Skin of body (tissue), 2 donors: ENCODE measurements around the gene FLYWCH2. TPM values are rescaled to one million over a fixed set of nuclear protein-coding genes. Genes with fewer than 3 reads are reported as not detected.
A peak's percentile ranks its signal among the peaks of the same experiment; 100 is the strongest.
"Not testable (repeated sequence)": the region's sequence is repeated elsewhere in the genome, so short reads cannot be mapped to it uniquely, and the experiment has no call there.

ENCODE experiments used
- DNase-seq: peaks from one replicate; lab custom pipeline; 2025; lab: John Stamatoyannopoulos, UW
- total RNA-seq: library from RNA; depleted of rRNA; stranded (reverse); fragments of >200 nt; gene quantifications from one replicate; pipeline ENCODE4 v1.2.3, GENCODE V29; 2014

The FLYWCH2 gene
- total RNA-seq, 1 donor from 2014 or later, result 17.4 TPM

DNA sequence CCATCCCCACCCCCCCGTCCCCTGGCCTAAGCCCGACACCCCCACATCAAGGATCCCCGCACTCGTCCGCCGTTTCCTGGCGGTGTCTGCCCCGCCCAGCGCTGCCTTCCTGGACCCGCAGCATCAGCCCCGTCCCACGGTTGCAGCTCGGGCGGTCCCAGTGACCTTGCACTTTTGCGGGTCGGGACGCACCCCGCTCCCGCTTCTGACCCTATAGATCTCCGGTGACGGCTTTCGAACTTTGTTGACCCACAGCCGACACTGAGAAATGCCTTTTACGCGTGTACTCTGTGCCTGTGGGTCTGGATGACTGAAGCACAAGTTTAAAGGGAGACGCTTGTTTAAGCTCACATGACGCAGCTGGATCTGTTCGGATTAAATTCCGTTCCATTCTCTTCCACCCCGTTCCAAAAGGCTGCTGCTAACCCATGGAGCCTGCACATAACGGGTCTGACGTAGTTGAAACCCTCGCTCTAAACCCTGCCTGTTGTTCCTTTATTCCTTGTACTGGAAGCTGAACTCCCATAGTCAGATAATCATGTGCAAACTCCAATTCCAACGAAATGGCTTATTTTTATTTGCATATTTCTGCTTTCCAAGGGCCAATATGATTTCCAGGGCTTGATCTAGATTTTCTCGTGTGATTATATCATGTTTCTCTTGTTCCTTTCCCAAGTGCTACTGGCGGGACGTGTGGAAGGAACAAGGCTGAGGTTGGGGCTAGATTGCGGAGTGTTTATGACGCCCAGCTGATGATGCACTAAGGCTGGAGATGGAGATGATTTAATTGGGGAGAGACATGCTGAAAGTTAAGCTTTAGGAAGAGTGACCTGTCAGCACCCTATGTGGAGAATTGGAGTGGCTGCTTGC is 29.6 kb downstream of the FLYWCH2 start:
- DNase-seq, result peak; percentile 76

DNA sequence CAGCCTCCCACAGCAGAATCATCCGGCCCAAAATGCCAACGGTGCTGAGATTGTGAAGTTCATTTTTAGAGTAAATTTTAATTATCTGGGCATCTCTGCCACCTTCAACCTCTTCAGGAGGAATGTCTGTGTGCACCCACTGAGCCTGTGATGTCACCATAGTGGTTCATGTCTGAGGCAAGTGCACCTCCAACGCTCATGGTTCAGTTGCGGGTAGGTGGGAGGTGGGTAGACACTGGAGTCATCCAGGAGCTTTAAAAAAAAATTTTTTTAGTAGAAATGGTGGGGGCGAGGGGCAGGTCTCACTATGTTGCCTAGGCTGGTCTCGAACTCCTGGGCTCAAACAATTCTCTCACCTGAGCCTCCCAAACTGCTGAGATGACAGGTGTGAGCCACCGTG is 30.6 kb downstream of the FLYWCH2 start:
- no peak for DNase-seq

DNA sequence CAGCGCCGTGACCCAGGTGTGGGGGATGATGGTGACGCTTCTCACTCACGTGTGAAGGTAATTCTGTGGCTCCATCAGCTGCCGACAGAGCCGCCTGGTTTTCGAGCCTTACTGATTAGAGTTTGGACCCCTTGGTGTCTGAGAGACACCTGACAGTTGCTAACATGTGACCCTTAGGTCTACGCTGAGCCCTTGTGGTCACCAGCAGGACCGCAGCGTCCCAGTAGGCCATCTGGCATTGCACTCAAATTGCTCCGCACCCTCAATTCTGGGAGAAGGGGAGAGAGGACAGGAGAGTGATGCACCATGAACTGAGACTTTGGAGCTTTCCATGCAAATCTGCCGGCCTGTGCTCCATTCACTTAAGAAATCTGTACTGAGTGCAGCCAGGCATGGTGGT is 31.2 kb downstream of the FLYWCH2 start:
- DNase-seq, result no peak

DNA sequence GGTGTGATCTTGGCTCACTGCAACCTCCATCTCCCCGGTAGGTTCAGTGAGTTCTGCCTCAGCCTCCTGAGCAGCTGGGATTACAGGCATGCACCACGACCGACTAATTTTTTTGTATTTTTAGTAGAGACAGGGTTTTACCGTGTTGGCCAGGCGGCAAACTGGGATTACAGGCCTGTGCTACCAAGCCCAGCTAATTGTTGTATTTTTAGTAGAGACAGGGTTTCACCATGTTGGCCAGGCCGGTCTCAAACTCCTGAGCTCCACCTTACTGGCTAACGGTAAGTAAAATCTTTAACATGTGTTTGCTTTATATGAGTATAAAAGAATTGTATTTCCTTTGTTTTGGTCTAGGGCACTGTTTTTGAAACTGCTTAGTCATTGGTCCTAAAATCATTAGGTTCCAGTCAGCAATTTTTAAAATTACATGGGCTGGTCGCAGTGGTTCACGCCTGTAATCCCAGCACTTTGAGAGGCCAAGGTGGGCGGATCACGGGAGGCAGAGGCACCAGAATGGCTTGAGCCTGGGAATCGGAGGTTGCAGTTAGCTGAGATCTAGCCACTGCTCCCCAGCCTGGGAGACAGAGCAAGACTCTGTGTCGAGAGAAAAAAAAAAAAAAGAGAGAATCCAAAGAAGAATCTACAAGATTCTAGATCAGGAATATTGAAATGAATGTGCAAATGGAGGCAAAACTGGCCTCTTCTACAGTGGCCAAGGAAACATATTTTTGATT is 32.3 kb downstream of the FLYWCH2 start:
- no peak for DNase-seq

DNA sequence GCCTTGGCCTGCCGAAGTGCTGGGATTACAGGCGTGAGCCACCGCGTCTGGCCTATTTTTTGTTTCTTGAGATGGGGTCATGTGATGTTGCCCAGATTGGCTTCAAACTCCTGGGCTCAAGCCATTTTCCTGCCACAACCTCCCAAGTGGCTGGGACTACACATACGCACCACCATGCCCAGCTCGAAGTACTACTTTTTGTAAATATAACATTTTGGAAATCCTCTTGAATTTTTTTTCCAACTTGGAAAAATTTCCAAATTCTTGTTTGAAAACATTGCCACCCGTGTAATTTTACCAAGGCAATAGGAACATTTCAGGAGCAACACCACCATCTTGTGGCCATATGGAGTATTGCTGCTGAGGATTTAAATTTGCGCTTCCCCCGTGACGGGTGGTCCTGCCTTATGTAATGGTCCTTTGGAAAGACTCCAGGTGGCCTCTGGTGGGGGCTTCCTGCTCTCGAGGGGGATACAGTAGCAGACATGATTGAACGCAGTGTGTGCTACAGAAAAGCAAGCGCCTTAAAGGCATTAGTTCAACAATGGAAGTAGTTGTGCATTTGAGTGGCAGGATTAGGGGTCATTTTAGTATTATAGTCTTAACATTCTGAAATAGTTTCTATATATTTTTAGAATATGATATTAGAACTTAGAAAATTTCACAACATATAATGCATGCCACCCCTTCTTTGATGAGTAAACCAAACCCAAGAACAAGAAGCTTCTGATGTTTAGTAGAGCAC is 36.7 kb downstream of the FLYWCH2 start:
- DNase-seq, result peak; percentile 18

DNA sequence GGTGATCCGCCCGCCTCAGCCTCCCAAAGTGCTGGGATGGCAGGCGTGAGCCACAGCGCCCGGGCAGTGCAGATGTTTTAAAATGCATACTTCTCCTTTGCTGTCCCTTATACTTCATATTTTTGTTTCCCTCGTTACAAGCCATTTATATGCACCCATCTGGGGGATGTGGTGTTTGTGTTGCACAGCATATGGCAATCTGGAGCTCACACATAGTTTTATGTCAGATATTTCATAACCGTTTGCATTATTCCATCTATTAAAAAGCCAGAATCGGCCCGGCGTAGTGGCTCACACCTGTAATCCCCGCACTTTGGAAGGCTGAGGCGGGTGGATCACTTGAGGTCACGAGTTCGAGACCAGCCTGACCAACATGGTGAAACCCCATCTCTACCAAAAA is 40.5 kb downstream of the FLYWCH2 start:
- DNase-seq, result no peak

DNA sequence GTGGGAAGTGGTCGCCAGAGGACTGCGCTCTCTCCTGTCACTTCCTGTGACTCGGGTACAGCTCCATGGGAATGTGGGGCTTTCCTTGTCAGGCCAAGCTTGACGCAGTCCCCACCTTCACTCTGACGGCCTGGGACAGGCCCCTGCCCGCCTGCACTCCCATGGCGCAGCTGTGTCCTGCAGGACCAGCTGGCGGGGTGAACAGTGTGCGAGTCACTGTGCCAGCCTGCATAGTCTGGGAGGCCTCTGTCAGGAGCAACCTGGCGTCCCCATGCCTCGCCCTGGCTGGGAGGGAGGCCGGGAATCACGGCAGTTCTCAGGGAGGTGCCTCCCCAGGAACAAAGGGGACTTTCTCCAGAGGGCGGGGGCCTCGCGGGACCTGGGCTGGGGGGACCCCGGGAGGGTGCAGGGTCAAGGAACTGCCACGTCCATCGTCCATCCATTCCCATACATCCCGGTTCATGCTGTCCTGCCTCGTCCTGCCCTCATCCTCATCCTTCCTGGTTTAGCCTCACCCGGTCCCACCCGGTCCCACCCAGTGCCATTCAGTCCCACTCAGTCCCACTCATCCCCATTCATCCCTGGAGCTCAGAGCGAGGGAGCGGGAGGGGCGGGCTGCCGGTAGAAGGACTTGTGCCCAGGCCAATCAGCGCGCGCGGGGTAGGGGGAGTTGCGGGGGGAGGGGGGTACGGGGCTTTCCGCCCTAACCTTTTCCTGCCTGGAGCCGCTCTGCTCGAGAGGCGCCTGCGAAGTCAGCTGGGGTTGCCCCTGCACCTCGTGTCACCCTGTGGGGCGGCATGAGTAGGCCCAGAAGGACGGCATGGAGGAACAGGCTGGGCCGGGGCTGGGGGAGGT is 42.1 kb downstream of the FLYWCH2 start:
- no peak for DNase-seq

DNA sequence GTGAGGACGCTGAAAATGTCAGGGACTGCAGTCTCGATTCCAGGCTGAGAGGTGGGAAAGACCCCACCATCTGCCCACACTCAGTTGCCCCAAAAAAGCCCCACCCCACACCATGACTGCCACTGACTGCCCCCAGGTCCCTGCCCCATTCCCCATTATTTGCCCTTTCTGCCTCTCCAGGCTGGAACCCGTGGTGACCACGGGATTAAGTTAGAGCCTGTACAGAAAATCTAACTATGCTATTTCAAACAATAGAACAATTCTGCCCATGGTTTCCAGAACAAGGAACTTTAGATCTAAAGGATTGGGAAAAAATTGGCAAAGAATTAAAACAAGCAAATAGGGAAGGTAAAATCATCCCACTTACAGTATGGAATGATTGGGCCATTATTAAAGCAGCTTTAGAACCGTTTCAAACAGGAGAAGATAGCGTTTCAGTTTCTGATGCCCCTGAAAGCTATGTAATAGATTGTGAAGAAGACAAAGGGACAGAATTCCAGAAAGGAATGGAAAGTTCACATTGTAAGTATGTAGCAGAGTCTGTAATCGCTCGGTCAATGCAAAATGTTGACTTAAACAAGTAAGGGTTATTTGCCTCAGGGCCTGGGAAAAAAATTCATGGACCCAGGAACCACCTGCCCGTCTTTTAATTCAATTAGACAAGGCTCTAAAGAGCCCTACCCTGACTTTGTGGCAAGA is 43.1 kb downstream of the FLYWCH2 start:
- no peak for DNase-seq

DNA sequence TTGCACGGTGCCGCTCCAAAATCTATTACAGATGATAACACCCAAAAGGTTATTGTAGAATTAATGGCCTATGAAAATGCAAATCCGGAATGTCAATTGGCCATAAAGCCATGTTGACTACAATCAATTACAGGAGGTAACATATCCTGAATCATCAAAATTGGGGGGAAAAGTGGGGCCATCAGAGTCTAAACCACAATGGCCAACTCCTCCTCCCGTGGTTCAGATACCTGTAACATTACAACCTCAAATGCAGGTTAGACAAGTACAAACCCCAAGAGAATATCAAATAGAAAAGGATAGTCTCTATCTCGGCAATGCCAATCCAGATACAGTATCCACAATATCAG is 43.6 kb downstream of the FLYWCH2 start:
- no peak for DNase-seq

DNA sequence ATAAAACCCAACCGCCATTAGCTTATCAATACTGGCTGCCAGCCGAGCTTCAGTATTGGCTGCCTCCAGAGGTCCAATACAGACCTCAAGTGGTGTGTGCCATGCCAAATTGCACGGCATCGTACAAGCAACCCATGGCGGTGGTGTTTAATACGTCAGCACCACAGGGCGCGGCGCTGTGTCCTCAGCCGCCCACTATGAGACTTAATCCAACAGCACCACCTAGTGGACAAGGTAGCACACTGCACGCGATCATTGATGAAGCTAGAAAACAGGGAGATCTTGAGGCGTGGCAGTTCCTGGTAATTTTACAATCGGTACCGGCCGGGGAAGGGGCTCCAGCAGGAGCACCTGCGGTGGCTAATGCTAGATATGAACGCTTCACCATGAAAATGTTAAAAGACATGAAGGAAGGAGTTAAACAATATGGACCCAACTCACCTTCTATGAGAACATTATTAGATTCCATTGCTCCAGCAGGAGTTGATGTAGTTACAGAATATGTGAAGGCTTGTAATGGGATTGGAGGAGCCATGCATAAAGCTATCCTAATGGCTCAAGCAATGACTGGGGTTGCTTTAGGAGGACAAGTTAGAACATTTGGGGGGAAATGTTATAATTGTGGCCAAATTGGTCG is 44.1 kb downstream of the FLYWCH2 start:
- peak; percentile 76 for DNase-seq

DNA sequence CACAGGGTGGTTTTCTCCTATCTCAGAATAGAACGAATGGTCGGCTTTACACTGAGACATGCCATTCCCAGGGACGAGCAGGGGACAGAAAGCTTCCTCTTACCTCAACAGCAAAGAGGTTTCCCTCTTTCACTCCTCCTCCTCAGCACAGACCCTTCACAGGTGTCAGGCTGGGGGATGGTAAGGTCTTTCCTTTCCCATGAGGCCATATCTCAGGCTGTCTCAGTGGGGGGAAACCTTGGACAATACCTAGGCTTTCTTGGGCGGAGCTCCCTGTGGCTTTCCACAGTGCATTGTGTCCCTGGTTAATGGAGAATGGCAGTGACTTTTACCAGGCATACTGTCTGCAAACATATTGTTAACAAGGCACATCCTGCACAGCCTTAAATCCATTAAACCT is 45.1 kb downstream of the FLYWCH2 start:
- DNase-seq, result not testable (repeated sequence)

DNA sequence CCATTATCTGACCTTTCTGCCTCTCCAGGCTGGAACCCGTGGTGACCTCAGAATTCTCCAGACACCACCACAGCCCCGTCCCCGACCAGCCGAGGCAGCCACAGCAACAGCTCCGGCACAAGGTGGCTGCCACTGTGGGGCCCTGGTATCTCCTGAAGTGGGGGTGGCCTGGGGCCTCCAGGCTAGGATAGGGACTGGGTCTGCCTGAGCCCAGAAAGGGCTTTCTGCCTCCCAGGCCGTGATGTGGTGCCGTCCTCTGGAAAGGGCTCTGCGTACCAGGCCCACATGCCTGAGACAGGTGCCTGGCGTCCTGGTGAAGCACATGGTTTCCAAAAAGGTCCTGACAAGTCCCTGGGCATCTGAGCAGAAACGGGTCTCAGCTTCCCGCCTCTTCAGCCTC is 45.8 kb downstream of the FLYWCH2 start:
- no peak for DNase-seq

DNA sequence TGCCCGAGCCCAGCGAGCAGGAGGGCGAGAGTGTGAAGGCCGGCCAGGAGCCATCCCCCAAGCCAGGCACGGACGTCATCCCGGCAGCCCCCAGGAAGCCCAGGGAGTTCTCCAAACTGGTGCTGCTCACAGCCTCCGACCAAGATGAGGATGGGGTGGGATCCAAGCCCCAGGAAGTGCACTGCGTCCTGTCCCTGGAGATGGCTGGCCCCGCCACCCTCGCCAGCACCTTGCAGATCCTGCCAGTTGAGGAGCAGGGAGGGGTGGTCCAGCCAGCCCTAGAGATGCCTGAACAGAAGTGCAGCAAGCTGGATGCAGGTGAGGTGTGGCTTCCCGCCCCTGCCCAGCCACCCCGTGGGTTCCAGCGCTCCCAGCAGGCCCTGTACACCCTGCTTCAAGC is 46.7 kb downstream of the FLYWCH2 start:
- no peak for DNase-seq

DNA sequence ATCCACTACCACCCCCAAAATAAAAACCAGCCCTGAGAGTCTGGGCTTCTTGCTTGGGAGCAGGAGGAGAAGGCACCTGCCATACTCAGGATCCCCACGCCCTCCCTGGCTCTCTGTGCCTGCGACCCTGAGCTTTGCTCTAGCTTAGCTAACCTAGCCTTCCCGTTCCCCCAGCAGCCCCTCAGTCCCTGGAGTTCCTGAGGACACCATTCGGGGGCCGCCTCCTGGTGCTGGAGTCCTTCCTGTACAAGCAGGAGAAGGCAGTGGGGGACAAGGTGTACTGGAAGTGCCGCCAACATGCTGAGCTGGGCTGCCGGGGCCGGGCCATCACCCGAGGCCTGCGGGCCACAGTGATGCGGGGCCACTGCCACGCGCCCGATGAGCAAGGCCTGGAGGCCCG is 47.2 kb downstream of the FLYWCH2 start:
- DNase-seq, result no peak

DNA sequence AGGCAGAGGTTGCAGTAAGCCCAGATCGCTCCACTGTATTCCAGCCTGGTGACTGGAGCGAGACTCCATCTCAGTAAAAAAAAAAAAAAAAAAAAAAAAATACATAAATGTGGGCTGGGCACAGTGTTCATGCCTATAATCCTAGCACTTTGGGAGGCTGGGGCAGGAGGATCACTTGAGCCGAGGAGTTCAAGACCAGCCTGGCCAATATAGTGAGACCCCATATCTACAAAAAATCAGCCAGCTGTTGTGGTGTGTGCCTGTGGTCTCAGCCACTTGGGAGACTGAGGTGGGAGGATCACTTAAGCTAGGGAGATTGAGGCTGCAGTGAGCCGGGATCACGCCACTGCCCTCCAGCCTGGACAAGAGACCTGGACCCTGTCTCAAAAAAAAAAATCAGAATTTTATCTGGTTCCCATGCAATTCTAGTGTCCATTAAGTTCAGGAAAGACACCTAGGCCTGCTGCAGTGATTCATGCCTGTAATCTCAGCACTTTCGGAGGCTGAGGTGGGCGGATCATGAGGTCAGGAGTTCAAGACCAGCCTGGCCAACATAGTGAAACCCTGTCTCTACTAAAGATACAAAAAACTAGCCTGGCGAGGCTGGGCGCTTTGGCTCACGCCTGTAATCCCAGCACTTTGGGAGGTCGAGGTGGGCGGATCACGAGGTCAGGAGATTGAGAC is 48.4 kb downstream of the FLYWCH2 start:
- not testable (repeated sequence) for DNase-seq

DNA sequence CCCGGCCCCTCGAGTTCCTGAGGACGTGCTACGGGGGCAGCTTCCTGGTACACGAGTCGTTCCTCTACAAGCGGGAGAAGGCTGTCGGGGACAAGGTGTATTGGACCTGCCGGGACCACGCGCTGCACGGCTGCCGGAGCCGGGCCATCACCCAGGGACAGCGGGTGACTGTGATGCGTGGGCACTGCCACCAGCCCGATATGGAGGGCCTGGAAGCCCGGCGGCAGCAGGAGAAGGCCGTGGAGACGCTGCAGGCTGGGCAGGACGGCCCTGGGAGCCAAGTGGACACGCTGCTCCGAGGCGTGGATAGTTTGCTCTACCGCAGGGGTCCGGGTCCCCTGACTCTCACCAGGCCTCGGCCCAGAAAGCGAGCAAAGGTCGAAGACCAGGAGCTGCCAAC is 50.1 kb downstream of the FLYWCH2 start:
- DNase-seq, result no peak

DNA sequence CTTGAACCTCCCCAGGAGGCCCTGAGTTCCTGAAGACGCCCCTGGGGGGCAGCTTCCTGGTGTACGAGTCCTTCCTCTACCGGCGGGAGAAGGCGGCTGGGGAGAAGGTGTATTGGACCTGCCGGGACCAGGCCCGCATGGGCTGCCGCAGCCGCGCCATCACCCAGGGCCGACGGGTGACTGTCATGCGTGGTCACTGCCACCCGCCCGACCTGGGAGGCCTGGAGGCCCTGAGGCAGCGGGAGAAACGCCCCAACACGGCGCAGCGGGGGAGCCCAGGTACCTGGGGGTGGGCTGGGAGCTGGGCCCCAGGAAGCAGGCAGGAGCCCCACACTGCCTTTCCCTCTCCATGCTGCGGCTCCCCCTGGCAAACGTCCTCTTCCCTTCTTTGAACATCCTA is 50.7 kb downstream of the FLYWCH2 start:
- DNase-seq, result no peak

DNA sequence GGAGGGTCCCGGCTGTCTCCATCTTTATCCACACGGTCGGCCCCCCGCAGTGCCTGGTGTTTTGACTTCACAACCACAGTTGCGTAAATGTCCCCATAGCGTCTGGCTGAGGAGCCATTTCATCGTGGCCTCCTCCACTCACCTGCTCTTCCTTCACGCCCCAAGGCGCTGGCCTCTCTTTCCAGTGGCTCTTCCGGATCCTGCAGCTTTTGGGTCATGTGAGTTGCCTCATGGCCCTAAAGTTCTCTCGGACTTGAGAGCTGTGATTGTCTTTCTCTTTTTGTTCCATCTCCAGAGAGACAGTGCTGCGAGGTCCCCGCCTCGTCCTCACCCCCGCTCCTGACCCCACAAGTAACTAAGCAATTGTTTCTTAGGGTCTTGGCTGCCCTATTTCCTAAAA is 51.4 kb downstream of the FLYWCH2 start:
- DNase-seq, result no peak

DNA sequence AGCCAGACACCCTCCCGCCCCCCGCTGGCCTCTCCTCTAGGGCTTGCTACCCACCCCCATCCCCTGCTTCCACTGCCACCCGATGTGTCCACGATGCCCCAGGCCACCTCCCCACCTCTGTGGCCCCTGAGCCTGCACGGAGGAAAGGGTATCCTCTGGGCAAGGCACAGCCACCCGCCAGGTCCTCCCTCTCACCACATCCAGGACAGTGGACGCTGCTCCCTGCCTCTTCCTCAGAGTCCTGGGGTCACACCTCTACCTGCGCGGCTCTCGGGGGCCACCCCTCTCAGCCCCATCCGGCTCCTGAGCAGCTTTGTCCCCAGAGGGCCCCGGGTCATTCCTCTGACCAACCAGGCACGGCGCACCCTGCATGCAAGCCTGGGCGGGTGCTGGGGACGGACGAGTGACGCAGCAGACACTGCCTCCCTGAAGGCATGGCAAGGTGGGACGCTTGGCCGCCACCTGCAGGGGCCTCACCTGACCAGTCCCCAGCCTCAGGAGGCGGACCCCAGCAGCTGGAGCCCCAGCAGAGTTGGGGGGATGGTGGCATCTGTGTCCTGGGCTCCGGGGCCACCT is 53.5 kb downstream of the FLYWCH2 start:
- no peak for DNase-seq
